Thoracic aorta (tissue), 2 donors: Measurements from ENCODE around the gene WDR53. TPM values are rescaled to one million over a fixed set of nuclear protein-coding genes. Genes with fewer than 3 reads are reported as not detected.

Experiments
- ATAC-seq: fragments of 150-250 bp; one replicate; pipeline ENCODE4 v1.8.0; 2017; ENCODE audit warnings: low read depth; ENCODE audit not compliant: insufficient number of reproducible peaks, low FRiP score
- DNase-seq: peaks from one replicate; pipeline ENCODE4 v3.0.0-alpha.2; 2020; ENCODE audit warnings: low spot score
- H3K27ac ChIP-seq, 2 donors: fragments of 200-600 bp; sonication (generic); 1 replicate in 1 of 2; 2 replicates in 1 of 2; pipeline ENCODE4 v1.5.1; 2016; ENCODE audit warnings: mild to moderate bottlenecking in 2 of 2, moderate library complexity in 2 of 2
- H3K27me3 ChIP-seq: fragments of 200-600 bp; sonication (generic); replicated peaks from 2 replicates; pipeline ENCODE4 v1.6.0; 2016; ENCODE audit warnings: mild to moderate bottlenecking; ENCODE audit not compliant: insufficient read depth
- H3K36me3 ChIP-seq: fragments of 200-600 bp; sonication (generic); one replicate; pipeline ENCODE4 v1.5.1; 2016
- H3K4me1 ChIP-seq, 2 donors: fragments of 200-600 bp; sonication (generic); 1 replicate in 1 of 2; 2 replicates in 1 of 2; pipeline versions ENCODE4 v1.5.1 to v1.6.0; 2016; ENCODE audit warnings: low read depth in 2 of 2, mild to moderate bottlenecking in 1 of 2; ENCODE audit not compliant: control insufficient read depth in 1 of 2
- H3K4me3 ChIP-seq: fragments of 200-600 bp; sonication (generic); 2 replicates; pipeline ENCODE4 v1.5.1; 2016; ENCODE audit warnings: mild to moderate bottlenecking
- H3K9me3 ChIP-seq: fragments of 200-600 bp; sonication (generic); 2 replicates; pipeline ENCODE4 v1.5.1; 2016
- CTCF ChIP-seq: fragments of 200-600 bp; sonication (generic); IDR thresholded peaks from one replicate; pipeline ENCODE4 v1.5.1; 2019; ENCODE audit warnings: antibody characterized with exemption
- total RNA-seq, 2 donors: library from RNA; depleted of rRNA; stranded (reverse); fragments of >200 nt; gene quantifications; one replicate each; pipeline versions ENCODE4 v1.1.0 to v1.2.3, GENCODE V29; 2016

The WDR53 gene
- total RNA-seq, 2 donors from 2014 or later = 5.6 to 6.7 TPM

DNA sequence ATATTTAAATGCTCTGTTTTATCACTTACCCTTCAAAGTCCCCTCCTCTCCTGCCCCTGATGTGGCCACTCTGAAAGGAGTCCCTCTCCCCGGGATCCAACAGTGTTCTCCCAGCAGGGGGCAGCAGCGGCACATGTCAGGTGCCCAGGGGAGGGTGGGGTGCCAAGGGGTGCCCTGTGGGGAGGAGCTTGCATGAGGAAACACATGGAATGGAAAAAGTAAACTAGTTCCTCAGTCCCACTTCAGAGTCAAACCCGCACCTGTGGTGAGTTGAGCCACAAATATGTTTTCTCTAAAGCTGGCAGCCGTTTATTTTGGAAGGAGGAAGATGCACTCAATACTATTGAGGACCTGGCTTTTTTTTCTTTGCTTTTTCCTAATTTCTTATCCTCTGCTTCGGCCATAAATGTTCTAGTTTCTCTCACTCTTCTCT lies 41.0 kb upstream of the WDR53 start:
- TF ChIP-seq CTCF = peak; percentile 66
- H3K4me3 ChIP-seq = no peak overlapping the region
- H3K4me1 ChIP-seq = no peaks in the 10 kb centered on the region
- no peaks in the 10 kb centered on the region for H3K36me3 ChIP-seq
- ATAC-seq (peak; percentile 55), DNase-seq (peak; percentile 50)
- no peak overlapping the region for H3K27ac ChIP-seq
- H3K27me3 ChIP-seq = no peaks in the 10 kb centered on the region
- no peaks in the 10 kb centered on the region for H3K9me3 ChIP-seq

DNA sequence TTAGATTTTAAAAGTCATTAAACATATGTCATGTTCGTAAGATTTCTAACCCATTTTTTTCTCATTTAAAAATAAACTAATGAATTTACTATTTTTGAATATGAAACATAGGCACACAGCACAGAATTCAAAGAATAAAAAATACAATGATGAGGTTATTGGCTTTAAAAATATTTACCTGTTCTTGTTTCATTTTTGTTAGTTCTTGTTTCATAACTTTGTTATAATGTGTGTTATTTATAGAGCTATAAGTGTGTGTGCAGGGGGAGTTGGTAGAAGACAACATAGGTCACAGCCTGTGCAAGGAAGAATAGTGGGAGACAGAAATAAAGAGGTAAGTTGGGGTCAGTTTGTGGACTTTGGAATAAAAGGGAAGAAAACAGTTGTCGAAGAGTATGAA lies 40.3 kb upstream of the WDR53 start:
- Histone ChIP-seq H3K9me3 (no peaks in the 10 kb centered on the region), H3K27ac (no peak overlapping the region), H3K4me1 (no peaks in the 10 kb centered on the region), H3K27me3 (no peaks in the 10 kb centered on the region), H3K36me3 (no peaks in the 10 kb centered on the region), H3K4me3 (no peak overlapping the region)
- ATAC-seq (no peak), DNase-seq (no peak)
- TF ChIP-seq CTCF = no peak

GRCh38 chr3:196604548-196604947 lies 36.2 kb upstream of the WDR53 start:
- no peak for ATAC-seq
- no peak for DNase-seq
- no peaks in the 10 kb centered on the region for H3K27me3 ChIP-seq

DNA sequence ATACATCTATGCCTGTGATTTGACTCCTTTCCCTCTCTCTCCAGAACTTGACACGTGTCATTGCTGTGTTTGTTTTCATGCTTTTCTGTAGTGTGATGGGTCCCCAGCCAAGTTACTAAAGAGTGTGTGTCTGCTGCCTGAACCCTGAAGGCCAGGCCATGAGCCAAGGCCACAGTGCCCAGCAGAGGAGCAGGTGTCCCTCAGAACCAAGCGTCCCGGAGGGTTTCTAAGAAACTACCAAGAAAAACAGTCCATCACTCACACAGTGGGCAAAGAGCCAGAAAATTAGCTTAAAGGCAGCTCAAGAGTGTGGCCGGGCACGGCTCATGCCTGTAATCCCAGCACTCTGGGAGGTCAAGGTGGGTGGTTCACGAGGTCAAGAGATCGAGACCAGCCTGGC lies 35.3 kb upstream of the WDR53 start:
- no peak for TF ChIP-seq CTCF
- DNase-seq (no peak), ATAC-seq (no peak)
- Histone ChIP-seq H3K27ac (no peak overlapping the region), H3K36me3 (no peaks in the 10 kb centered on the region), H3K9me3 (no peaks in the 10 kb centered on the region), H3K4me3 (no peak overlapping the region), H3K4me1 (no peaks in the 10 kb centered on the region), H3K27me3 (no peaks in the 10 kb centered on the region)

More at GRCh38 chr3:196604548-196604947, 36.2 kb upstream of the WDR53 start:
- Histone ChIP-seq H3K9me3 (no peaks in the 10 kb centered on the region), H3K36me3 (no peaks in the 10 kb centered on the region), H3K27ac (no peak overlapping the region), H3K4me1 (no peaks in the 10 kb centered on the region), H3K4me3 (no peak overlapping the region)
- no peak for TF ChIP-seq CTCF

- no peaks in the 10 kb centered on the region for H3K27me3 ChIP-seq
- H3K9me3 ChIP-seq = no peaks in the 10 kb centered on the region
- ATAC-seq (no peak), DNase-seq (no peak)
- no peak overlapping the region for H3K4me3 ChIP-seq
- H3K27ac ChIP-seq = no peak overlapping the region
- TF ChIP-seq CTCF = no peak
- no peaks in the 10 kb centered on the region for H3K4me1 ChIP-seq
- H3K36me3 ChIP-seq = no peaks in the 10 kb centered on the region
These were observed 34.3 kb upstream of the WDR53 start for GRCh38 chr3:196602673-196603072.
